Muscle of arm (tissue), 12 donors: Measurements from ENCODE around the gene RAE1. TPM values are rescaled to one million over a fixed set of nuclear protein-coding genes. Genes with fewer than 3 reads are reported as not detected.

Experiments used
- DNase-seq: peaks from one replicate; pipeline ENCODE4 v3.0.0-alpha.2; 2013
- polyA plus RNA-seq, 12 donors: library from polyadenylated mRNA; unstranded; fragments of 120-200 nt; gene quantifications; one replicate each; pipeline ENCODE4 v1.2.1, GENCODE V29; 2013; ENCODE audit not compliant: insufficient read length in 12 of 12

RAE1 gene
- polyA plus RNA-seq, 12 donors, result 11.2 to 33.3 (median 27.5) TPM; not detected in 1

DNA sequence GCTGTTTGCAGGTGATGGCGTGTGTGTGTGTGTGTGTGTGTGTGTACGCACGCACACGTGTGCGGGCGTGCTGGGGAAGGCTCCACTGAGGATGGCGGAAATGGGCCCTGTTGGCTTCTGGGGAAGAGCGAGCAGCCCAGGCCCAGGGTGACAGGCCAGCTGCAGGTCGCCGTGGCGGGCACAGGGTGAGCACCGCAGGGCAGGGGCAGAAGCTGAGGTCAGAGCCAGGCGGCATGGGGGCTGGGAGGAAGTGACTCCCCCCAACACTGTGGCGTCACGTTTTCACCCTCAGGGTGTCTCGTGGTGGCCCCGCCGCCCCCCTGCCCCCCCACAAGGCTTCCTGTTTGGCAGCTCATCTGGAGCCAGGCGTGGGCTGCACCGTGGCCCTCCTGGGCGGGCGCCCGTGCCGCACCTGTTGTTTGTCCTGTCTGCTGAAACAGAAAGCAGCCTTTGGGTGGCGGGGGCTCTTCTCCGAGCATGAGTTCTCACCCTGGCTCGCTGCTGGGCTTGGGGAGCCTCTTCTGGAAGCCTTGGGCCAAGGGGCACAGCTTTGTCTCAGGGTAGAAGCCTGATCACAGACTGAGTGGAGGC lies 47.3 kb downstream of the RAE1 start:
- DNase-seq, result no peak

DNA sequence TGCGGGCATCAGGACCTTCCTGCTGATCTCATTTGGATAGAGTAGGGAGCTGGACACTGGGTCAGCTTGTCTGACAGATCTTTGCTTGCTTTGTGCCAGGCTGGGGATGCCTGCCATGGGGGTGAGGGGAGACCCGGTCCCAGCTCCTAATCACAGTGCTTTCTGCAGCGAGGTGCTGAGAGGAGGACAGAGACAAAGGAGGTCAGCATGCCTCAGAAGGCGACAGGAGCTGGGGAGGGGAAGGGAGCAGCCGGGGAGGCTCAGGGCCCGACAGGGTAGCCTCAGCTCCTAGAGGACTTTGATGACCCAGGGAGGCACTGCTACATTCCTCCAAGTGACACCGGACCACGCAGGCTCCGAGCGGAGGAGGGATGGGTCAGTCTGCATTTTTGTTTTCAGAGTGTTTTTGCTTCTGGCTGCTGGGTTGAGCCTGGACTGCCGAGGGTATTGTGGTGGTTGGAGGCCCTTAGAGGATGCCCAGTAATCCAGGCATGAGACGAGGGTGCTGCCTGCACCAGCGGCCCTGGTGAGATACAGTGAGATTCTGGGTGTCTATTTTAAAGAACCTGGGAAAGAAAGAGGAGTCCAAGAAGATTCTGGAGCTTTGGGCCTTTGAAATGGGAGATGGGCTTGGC lies 48.0 kb downstream of the RAE1 start:
- DNase-seq, result no peak

DNA sequence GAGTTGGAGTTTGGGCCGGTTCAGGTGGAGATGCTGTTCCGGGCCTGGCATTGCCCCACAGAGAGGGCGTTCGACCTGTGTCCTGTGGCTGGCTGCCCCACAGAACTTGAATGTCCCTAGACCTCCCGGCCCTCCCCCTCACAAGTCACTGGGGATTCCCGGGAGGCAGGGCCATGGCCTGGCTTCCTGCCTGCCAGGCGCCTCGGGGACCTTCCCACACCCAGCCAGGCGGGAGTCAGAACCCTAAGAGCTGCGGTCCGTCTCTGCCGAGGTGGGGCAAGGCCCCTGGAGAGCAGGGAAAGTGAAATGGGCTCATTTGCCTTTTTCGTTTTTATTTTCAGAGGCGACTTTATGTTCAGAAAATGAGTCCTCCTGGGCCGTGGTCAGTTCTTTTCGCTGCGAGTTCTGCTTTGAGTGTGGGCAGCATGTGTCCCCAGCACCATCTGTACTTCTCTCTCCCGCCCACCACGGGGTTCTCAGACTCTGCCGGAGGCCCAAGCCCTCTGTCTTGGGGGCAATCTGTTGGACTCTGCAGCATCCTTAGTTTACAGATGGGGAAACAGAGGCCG lies 48.6 kb downstream of the RAE1 start:
- DNase-seq, result no peak

DNA sequence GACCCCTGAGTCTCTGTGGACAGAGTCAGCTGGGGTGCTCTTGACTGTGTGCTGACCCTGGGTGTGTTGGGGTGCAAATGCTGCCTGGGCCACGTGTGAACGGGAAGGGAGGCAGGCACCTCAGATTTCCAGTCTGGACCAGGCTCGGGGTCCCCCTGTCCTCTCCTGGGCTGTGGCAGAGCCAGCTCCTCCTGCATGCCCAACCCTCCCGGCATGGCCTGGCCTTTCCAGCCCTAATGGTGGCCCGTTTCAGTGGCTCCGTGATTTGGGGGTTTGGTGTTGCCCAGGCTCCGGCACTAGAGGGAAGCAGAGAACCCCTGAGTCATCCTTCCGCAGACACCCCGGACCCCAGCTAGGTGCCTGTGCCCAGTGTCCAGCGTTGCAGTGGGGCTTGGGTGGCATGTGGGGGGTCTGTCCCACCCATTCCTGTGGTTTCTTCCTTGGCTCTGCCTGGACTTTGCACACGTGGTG lies 49.2 kb downstream of the RAE1 start:
- DNase-seq, result no peak

DNA sequence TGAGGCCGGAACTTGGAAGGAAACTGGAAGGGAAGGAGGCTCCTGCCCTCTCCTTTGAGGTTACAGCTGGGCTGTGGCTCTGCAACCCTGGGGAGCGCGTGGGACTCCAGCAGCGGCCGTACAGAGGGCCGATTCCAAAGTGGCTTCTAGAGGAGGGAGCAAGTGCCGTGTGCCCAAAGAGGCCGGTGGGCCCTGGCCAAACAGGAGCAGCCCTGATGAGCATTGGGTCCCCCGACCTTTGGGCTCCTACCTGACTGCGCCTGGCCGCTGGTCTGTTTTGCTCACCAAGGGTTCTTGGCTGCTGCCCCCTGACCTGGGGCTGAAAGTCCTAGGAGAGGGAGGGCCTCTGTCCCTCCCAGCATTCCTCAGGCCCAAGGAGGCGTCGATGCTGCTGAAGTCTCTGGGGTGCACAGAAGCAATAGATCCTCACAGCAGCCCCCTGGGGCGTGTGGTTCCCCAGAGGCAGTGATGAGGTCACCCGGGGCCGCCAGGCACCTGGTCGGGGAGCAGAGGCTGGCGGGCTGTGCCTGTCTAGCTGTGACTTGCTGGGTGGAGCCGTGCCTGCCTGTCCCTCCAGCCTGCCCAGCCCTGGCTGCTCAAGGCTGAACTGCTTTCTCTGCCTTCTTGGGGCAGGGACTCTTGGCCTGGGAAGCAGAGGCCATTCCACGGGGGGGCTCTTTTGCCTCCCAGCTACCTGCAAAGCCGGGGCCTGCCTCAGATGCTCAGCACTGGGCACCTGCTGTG lies 49.9 kb downstream of the RAE1 start:
- DNase-seq, result no peak

DNA sequence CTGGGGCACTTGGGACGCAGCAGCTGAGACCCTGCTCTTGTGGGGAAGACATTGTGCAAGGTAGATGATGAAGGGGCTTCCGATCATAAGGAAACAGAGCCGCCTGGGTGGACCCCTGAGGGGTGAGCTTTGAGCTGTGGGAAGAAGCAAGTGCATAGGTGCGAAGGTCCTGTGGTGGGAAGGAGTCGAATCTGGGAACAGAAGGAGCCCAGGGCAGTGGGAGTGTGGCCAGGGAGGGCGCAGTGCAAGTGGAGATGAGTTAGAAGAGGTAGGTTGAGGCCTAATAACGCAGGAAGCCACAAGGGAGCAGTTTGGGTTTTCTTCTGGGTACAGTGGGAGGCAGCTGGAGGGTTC lies 50.5 kb downstream of the RAE1 start:
- no peak for DNase-seq

DNA sequence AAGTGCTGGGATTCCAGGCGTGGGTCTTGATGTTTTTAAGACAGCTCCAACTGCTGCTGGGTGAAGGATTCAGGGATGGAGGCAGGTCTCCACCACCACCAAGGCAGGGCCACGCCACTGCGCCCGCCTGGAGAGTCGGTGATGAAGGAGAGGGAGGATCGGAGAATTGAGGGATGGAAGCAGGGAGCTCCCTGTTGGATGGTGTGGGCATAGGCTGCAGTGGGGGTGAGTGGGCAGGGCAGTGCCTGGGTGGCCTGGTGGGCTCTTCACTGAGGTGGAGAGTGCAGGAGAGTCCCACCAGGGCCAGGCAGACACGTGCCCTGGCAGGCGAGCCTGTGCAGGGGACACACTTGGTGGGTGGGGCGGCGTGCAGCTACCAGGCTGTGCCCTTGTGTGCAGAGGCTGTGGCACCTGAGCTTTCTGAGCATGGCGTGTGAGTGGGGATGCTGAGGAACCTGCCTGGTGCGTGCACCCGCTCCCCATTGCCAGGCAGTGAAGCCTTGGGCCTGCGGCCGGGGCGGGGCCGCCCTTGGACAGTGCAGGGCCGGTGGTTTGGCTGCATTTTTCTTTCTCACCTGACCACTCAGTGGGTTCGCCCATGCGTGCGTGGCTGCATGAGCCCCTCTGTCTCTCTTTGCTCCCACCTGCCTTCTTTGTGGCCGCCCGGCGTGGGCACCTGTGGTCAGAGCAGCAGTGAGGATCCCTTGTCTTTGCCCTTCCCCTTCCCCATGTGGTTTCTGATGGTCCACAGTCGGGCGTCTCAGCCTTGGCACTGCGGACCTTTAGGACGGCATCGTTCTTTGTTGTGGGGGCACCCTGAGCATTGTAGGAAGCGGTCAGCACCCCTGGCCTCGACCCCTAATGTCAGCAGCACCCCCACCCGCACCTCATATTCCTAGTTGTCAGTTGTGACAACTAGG lies 51.4 kb downstream of the RAE1 start:
- no peak for DNase-seq

DNA sequence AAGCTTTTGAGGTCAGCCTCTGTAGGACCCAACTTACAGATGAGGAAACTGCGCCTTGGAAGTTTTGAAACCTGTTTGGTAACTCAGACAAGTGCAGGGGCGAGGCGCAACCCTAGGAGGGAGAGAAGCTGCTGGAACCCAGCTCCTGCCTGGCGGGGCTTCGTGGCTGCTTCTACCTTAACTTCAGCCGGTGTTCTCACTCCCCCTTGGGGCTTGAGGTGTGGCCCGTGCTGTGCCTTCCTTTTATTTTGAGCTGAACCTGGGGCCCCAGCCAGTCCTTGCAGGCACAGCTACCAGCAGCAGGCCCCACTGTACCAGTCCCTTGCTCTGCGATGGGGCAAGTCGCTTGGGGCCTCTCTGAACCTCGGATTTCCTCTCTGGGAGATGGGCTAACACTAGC lies 52.2 kb downstream of the RAE1 start:
- DNase-seq, result no peak

DNA sequence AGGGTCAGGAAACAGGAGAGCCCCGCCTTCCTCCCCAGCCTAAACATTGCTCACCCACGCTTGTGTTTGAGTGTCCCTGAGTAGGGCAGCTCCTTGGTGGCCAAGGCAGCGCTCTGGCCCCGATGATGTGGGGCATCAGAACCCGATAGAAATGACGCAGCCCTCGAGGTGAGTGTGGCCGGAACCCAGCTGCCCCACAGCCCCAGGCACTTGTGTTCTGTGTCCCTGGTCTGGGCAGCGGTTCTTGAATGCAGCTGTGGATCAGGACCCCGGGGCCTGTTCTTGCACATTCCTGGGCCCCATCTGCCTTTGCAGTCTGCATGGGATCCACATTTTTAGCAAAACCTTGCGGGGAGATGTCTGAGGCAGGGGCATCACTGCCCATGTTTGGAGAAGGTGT lies 53.0 kb downstream of the RAE1 start:
- no peak for DNase-seq

DNA sequence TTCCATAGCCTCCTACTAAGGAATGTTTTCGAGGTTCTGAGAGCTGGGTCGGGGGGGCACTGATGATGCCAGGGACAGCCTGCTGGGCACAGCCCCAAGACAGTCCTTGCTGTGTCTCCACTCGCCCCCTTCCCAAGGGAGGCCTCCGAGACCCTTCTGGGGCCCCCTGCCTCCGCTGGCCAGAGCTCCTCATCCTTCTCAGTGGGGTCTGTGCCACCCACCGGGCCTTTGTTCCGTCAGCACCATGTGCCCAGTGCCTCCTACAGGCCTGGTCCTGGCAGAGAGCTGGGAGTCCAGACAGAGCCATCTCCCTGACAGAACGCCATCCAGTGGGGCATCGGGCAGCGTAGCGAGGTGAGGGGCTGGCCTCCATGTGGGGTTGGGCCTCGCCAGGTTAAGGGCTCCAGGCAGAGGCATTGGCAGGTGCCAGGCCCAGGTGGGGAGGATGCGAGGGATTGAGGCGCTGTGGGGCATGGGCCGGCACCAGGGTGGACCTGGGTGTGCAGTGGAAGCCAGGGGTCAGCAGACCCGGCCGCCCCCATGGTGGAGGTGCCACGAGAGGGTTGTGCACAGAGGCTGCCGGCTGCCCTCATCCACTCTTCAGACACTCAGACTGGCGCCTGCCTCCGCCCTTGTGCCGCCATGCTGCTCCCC lies 53.5 kb downstream of the RAE1 start:
- no peak for DNase-seq

DNA sequence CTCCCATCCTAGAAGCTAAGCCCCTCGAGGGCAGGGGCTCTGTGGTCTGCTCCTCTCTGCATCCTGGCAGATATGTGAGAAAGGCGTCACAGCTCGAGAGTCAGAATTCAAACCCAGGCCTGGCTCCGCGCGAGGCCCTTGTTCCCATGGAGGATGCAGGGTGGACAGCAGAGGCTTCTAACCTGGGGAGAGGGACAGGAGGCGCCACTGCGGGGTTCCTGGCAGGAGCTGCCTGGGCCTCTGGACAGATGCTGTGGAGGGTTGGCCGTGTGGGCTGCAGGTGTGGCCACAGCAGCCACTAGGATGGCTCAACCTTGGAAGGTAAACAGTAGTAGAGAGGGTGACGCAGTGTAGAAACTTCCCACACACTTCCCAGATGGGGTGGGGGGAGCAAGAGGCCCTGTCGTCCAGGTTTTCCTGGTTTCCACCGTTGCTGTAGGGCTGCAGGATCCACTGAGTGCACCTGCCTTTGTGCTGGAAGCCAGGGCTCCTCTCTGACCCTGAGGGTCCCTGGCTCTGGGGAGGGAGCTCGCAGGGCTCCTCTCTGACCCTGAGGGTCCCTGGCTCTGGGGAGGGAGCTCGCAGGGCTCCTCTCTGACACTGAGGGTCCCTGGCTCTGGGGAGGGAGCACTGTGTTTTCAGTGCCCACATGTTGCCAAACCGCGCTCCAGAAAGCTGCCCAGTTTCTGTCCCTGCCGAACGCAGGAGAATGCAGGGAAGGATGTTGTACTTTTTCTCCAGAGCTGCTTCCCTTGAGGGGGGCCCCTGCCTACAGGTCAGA lies 54.4 kb downstream of the RAE1 start:
- DNase-seq, result no peak

DNA sequence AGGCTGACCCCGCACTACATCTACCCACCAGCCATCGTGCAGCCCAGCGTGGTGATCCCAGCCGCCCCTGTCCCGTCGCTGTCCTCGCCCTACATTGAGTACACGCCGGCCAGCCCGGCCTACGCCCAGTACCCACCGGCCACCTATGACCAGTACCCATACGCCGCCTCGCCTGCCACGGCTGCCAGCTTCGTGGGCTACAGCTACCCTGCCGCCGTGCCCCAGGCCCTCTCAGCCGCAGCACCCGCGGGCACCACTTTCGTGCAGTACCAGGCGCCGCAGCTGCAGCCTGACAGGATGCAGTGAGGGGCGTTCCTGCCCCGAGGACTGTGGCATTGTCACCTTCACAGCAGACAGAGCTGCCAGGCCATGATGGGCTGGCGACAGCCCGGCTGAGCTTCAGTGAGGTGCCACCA lies 56.5 kb downstream of the RAE1 start:
- DNase-seq, result no peak

DNA sequence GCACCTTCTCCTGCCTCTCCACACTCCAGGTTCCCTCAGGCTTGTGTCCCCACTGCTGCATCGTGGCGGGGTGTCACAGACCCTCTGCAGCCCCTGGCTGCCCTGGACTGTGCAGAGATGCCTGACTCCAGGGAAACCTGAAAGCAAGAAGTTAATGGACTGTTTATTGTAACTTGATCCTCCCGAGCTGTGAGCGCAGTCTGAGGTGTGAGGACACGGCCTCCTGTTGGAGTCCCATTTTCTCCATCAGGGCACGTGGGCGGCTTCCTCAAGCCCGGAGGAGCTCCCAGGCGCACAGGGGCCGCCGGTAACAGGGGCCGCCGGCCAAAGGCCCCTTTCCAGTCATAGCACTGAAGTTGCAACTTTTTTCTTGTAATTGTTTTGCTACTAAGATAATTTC lies 57.1 kb downstream of the RAE1 start:
- no peak for DNase-seq

DNA sequence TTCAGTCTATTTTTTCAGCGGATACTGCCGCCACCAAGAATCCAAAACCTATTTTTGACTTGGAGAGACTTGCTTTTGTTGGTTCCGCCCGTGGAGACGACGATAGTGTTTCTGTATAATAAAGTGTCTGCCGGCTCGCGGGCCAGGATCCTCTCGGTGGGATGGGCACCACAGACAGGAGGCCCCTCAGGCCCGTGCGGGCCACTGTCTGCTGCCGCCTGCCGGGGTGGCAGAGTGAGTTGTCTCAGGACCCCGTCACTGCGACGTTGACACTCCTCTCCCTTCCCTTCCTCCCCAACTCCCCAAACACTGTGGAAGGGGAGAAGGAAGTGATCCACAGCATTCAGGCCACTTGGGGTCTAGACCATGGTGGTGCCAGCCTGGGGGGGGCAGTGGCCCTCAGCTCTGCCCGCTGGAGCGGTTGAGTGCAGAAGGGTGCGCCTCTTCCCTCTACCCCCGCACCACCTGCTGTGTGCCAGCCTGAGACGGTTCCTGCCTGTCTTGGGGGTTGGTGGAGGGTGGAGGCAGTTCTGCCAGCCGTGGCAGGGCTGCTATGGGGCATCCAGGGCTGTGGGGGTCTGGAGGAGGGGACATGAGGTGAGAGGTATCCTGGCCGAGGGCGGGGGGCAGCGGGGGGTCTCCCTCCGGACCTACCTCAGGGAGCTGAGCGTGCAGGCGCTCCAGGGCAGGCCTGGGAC lies 57.6 kb downstream of the RAE1 start:
- DNase-seq, result no peak

DNA sequence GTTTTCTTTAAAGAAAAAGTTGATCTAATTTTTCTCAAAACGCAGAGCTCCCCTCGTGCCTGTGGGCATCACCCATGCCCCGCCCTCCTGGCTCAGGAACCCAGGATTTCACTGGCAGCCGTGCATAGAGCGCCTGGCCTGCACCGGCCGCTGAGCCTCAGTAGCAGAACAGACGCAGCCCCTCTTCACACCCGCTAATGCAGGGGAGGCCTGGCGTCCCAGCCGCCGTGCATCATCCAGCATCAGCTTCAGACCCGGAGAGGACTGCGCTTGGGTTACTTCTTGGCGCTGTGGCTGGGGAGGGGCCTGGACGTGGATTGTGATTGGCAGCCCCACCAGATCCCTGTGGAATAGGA lies 58.2 kb downstream of the RAE1 start:
- no peak for DNase-seq

DNA sequence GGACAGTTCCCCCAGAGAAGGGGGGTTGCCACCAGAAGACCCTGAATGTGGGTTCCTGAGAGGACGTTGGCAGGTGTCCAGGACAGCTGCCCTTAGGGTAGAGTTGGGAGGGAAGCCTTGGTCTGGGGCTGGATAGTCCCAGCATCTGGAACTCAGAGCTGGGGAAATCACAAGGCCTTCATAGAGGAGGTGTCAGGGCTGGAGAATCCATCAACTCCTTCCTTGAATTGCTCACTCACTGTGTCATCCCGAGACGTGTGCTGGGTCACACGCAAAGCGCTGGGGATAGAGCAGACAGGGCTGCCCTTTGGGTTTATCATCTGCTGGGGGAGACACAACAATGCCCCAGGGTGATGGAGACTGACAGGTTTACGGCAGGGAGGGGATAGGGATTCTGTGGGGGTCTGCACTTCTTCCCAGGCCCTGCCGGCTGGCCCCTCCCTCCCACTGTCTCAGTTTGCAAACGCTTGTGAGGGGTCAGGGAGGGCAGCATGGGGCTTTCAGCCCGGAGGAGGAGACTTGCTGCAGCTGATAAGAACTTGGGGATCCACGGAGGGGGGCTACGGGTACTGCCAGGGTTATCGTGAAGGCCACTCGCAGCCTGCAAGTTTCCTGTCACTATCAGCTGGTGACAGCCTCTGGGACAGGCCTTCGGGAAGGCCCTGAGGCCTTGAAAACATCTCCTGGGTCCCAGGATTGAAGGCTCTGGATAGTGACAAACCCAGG lies 58.8 kb downstream of the RAE1 start:
- DNase-seq, result no peak

DNA sequence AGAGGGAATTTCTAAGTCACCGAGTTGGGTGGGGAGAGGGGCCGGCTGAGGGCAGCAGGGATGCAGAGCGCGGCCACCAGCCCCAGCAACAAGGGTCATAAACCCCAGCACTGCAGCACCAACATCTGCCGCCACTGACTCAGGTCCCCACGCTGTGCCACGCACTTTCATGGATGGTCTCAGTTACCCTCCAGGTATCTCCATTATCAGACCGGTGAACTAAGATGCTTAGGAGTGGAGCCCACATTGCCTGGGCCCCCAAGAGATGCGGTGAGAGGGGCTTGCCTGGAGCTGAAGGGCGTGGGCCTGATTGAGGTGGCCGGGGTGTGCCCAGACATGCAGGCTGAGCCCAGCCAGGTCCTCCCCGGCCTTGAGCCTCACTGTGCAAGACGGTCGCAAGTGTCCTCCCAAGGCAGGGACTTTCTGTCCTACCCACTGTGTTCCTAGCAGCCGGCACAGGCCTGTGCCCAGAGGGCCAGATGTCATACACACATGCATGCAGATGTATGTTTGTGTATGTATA lies 59.4 kb downstream of the RAE1 start:
- no peak for DNase-seq

DNA sequence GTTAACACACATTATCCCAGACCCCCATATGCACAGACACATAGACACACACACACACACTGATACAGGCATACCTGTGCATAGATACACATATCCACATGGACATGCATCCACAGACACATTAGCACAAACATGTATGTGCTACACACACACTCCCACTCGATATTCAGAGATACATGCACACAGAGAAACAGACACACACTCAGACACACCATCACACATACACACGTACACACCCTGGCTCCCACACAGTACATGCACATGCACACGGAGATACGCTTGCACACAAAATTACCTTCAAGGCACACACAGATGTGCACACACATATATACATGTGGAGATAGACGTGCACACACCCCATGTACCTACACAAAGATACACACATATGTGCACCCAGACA lies 59.9 kb downstream of the RAE1 start:
- no peak for DNase-seq
